PC-9 (cell line): Measurements from ENCODE around the gene WNT1. TPM values are rescaled to one million over a fixed set of nuclear protein-coding genes. Genes with fewer than 3 reads are reported as not detected.
A peak's percentile ranks its signal among the peaks of the same experiment; 100 is the strongest.

ENCODE experiments used
- BruUV-seq: library from RNA; stranded (reverse); fragments of 400-500 nt; replicated peaks from 2 replicates; lab custom pipeline; 2021; lab: Mats Ljungman, UMichigan
- CTCF ChIA-PET: fragments of 300-600 bp; sonication (Branson Sonifier 250); formaldehyde crosslinking; loops from one replicate; lab custom pipeline; 2022; ENCODE audit warnings: antibody characterized with exemption; lab: Charles Lee
- POLR2A ChIA-PET: fragments of 300-600 bp; sonication (Branson Sonifier 250); formaldehyde crosslinking; loops from one replicate; lab custom pipeline; 2022; ENCODE audit warnings: antibody characterized with exemption; ENCODE audit not compliant: unreplicated experiment; lab: Charles Lee
- DNase-seq, 2 experiments: peaks; one replicate each; pipeline versions ENCODE4 v3.0.0 to v3.0.0-alpha.2; 2015 to 2022; ENCODE audit warnings: mixed read lengths in 1 of 2
- H2AFZ ChIP-seq: fragments of 200-600 bp; sonication (generic); 2 replicates; pipeline ENCODE4 v1.8.1; 2017; ENCODE audit warnings: antibody characterized with exemption
- H3F3A ChIP-seq: fragments of 200-600 bp; sonication (generic); 2 replicates; pipeline ENCODE4 v1.8.1; 2017; ENCODE audit warnings: antibody characterized with exemption, mild to moderate bottlenecking, low read depth; ENCODE audit not compliant: insufficient read depth
- H3K27ac ChIP-seq: fragments of 200-600 bp; sonication (generic); 2 replicates; pipeline ENCODE4 v1.6.1; 2016; ENCODE audit warnings: mixed run types
- H3K27me3 ChIP-seq: fragments of 200-600 bp; sonication (generic); 2 replicates; pipeline ENCODE4 v1.6.1; 2016; ENCODE audit warnings: low read depth, mixed run types; ENCODE audit not compliant: insufficient read depth
- H3K36me3 ChIP-seq: fragments of 200-600 bp; sonication (generic); 2 replicates; pipeline ENCODE4 v1.6.1; 2016; ENCODE audit warnings: low read depth, mixed run types
- H3K4me1 ChIP-seq: fragments of 200-600 bp; sonication (generic); replicated peaks from 2 replicates; pipeline ENCODE4 v1.6.1; 2016; ENCODE audit warnings: mixed run types; ENCODE audit not compliant: insufficient read depth
- H3K4me2 ChIP-seq: fragments of 200-600 bp; sonication (generic); 2 replicates; pipeline ENCODE4 v1.6.1; 2017; ENCODE audit warnings: mixed run types
- H3K4me3 ChIP-seq: fragments of 200-600 bp; sonication (generic); 2 replicates; pipeline ENCODE4 v1.6.1; 2016; ENCODE audit warnings: mixed run types
- H3K79me2 ChIP-seq: fragments of 200-600 bp; sonication (generic); 2 replicates; pipeline ENCODE4 v1.6.1; 2017; ENCODE audit warnings: low read depth, mixed run types
- H3K9me2 ChIP-seq: fragments of 200-600 bp; sonication (generic); 2 replicates; pipeline ENCODE4 v1.8.1; 2017; ENCODE audit warnings: mild to moderate bottlenecking; ENCODE audit not compliant: insufficient read depth
- H3K9me3 ChIP-seq: fragments of 200-600 bp; sonication (generic); 2 replicates; pipeline ENCODE4 v1.8.1; 2016; ENCODE audit warnings: low read depth; ENCODE audit not compliant: insufficient read depth
- H4K20me1 ChIP-seq: fragments of 200-600 bp; sonication (generic); 2 replicates; pipeline ENCODE4 v1.8.1; 2017; ENCODE audit not compliant: insufficient read depth
- CTCF ChIP-seq: fragments of 200-600 bp; sonication (generic); conservative IDR thresholded peaks from 2 replicates; pipeline ENCODE4 v1.6.1; 2017; ENCODE audit warnings: mixed run types, antibody characterized with exemption, mild to moderate bottlenecking, moderate library complexity
- EZH2 ChIP-seq: fragments of 200-600 bp; sonication (generic); IDR thresholded peaks from 2 replicates; pipeline ENCODE4 v1.8.0; 2017; ENCODE audit warnings: antibody characterized with exemption, low read depth
- intact Hi-C: fragments of 100-400 bp; cut with micrococcal nuclease; formaldehyde crosslinking; loops from one replicate; pipeline ENCODE4 v1.10.0; 2022; ENCODE audit not compliant: unreplicated experiment
- total RNA-seq: library from RNA; stranded (reverse); gene quantifications from 2 replicates; pipeline ENCODE4 v1.2.3, GENCODE V29; 2021

The WNT1 gene
- total RNA-seq, 1 experiment from 2014 or later, result not detected

GRCh38 chr12:48973941-48974673 is 4.0 kb upstream of the WNT1 start:
- intact Hi-C loops, result no loop called here
- no TSS peak for BruUV-seq
- no peak for DNase-seq
- POLR2A ChIA-PET, result no interaction called here
- CTCF ChIA-PET, result interaction anchor here (0.6 kb wide), 1 partner anchor 19 kb away, joined by 4 read pairs; no protein-coding TSS in a partner anchor
- Histone ChIP-seq H3F3A (no peaks in the 10 kb centered on the region), H2AFZ (no peak overlapping the region), H3K79me2 (no peaks in the 10 kb centered on the region), H3K4me3 (no peak overlapping the region), H3K27ac (no peak overlapping the region), H3K27me3 (peaks cover 26% of the 10 kb centered on the region), H4K20me1 (no peaks in the 10 kb centered on the region; the same call in 1 of the 2 replicates), H3K36me3 (no peaks in the 10 kb centered on the region), H3K4me1 (peaks cover 8% of the 10 kb centered on the region; the same call in 1 of the 2 replicates), H3K9me3 (no peaks in the 10 kb centered on the region), H3K4me2 (no peak overlapping the region), H3K9me2 (no peaks in the 10 kb centered on the region)
- TF ChIP-seq EZH2 (no peak), CTCF (peak; percentile 33; the same call in 1 of the 2 replicates)

- intact Hi-C loops, result loop anchor here (5.0 kb wide), 1 partner anchor 125 kb away; the partner anchor contains the start of gene DDX23
- POLR2A ChIA-PET, result no interaction called here
- BruUV-seq, result no TSS peak
Observed at GRCh38 chr12:48977290-48978281, 536 bp upstream of the WNT1 start.

More at GRCh38 chr12:48977290-48978281, 536 bp upstream of the WNT1 start:
- CTCF ChIA-PET, result interaction anchor here (0.7 to 1.6 kb wide), 3 partner anchors 10 to 317 kb away, joined by 3 to 4 read pairs (median 3); no protein-coding TSS in a partner anchor
- no peaks in the 10 kb centered on the region for H3K9me3 ChIP-seq
- no peaks in the 10 kb centered on the region; the same call in 1 of the 2 replicates for H4K20me1 ChIP-seq
- no peak overlapping the region for H3K4me2 ChIP-seq
- H3K4me3 ChIP-seq, result no peak overlapping the region
- H3K79me2 ChIP-seq, result no peaks in the 10 kb centered on the region
- H3K27me3 ChIP-seq, result peaks cover 39% of the 10 kb centered on the region
- no peaks in the 10 kb centered on the region for H3F3A ChIP-seq
- no peaks in the 10 kb centered on the region for H3K36me3 ChIP-seq
- no peak overlapping the region for H3K27ac ChIP-seq
- no peaks in the 10 kb centered on the region for H3K4me1 ChIP-seq
- no peaks in the 10 kb centered on the region for H3K9me2 ChIP-seq
- TF ChIP-seq CTCF (peak; percentile 63), EZH2 (no peak)
- DNase-seq, result no peak
- H2AFZ ChIP-seq, result no peak overlapping the region
